Measurements from ENCODE around the gene PAPSS1. TPM values are rescaled to one million over a fixed set of nuclear protein-coding genes. Genes with fewer than 3 reads are reported as not detected.

PAPSS1 gene
- total and polyA plus RNA-seq, 2 donors = 44.7 to 62.9 TPM

- WGBS = 93% methylated on average over 3 of the region's 3 CpGs
- H3K4me1 ChIP-seq (ENCODE audit: insufficient read depth) = no peaks in the 10 kb centered on the region
- H3K36me3 ChIP-seq (ENCODE audit: insufficient read depth) = no peaks in the 10 kb centered on the region
- DNase-seq (ENCODE audit: extremely low spot score) = no peak
- H3K27ac ChIP-seq (ENCODE audit: low read depth) = no peak overlapping the region
- no peak overlapping the region for H3K4me3 ChIP-seq (ENCODE audit: low read depth, low read length)
Observed at GRCh38 chr4:107616838-107617389, 103.1 kb downstream of the PAPSS1 start.

GRCh38 chr4:107615809-107616208 lies 104.2 kb downstream of the PAPSS1 start:
- 94% methylated on average over 1 of the region's 1 CpG for WGBS
- H3K4me3 ChIP-seq (ENCODE audit: low read depth, low read length) = no peak overlapping the region
- no peak for DNase-seq (ENCODE audit: extremely low spot score)
- H3K27ac ChIP-seq (ENCODE audit: low read depth) = no peak overlapping the region
- H3K4me1 ChIP-seq (ENCODE audit: insufficient read depth) = no peaks in the 10 kb centered on the region
- H3K36me3 ChIP-seq (ENCODE audit: insufficient read depth) = no peaks in the 10 kb centered on the region

DNA sequence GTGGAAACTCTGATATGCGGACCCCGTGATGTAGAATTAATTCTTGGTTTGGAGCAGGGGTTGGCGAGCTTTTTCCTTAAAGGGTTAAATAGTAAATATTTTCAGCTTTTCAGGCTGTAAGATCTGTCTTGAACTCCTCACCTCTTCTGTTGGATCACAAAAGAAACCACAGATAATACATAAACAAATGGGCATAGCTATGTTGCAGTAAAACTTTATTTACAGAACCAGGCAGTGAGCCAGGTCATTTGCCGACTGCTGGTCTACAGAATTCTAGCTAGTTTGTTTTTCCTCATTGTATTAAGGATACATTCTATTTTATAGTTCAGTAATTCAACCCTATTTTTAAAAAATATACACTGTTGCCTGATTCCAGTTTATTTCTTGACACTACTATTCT lies 116.6 kb downstream of the PAPSS1 start:
- no peak for DNase-seq (ENCODE audit: extremely low spot score)
- Histone ChIP-seq H3K27ac (ENCODE audit: low read depth) (no peak overlapping the region), H3K4me3 (ENCODE audit: low read depth, low read length) (no peak overlapping the region), H3K36me3 (ENCODE audit: insufficient read depth) (no peaks in the 10 kb centered on the region), H3K4me1 (ENCODE audit: insufficient read depth) (no peaks in the 10 kb centered on the region)
- 34% methylated on average over 4 of the region's 4 CpGs for whole genome bisulfite sequencing

DNA sequence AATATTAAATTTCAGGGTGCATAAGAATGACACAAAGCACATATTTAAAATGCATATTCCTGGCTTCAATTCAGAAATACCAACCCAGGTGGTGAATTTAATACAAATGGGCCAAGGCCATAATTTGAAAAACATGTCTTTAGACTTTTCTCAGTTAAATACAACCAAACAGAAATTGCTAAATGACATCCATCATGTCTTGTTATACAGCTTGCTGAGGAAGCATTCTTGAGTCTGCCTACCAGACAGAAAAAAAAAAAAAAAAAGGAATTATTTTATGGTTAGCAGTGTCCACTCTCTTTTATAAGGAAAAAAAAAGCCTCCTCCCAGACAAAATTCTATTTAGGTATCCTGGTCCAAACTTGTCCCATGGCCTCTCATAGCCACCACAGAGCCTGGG lies 119.1 kb downstream of the PAPSS1 start:
- DNase-seq (ENCODE audit: extremely low spot score) = no peak
- no peak overlapping the region for H3K27ac ChIP-seq (ENCODE audit: low read depth)

DNA sequence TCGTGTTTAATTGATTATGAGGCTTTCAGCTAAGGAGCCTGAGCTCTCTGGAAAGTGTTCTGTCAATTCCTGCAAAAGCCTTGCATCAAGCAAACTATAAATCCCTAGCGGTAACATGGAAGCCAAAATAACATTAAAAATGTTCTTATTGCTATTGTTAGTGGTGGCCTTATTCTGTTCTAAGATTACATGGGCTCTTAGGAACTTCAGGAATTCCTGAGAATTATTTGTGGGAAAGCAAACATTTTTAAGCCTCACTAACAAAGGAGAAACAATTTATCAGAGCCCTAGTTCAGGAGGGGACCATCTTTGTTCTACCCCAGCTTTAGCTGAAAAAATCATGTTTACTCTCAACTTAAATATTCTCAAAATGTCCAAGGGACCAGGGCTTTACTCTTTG lies 119.6 kb downstream of the PAPSS1 start:
- DNase-seq (ENCODE audit: extremely low spot score) = no peak
- 30% methylated on average over 2 of the region's 2 CpGs for WGBS
- no peaks in the 10 kb centered on the region for H3K36me3 ChIP-seq (ENCODE audit: insufficient read depth)
- H3K27ac ChIP-seq (ENCODE audit: low read depth) = no peak overlapping the region
- H3K4me1 ChIP-seq (ENCODE audit: insufficient read depth) = no peaks in the 10 kb centered on the region
- no peak overlapping the region for H3K4me3 ChIP-seq (ENCODE audit: low read depth, low read length)

More for the DNA sequence above, 119.1 kb downstream of the PAPSS1 start:
- Histone ChIP-seq H3K36me3 (ENCODE audit: insufficient read depth) (no peaks in the 10 kb centered on the region), H3K4me3 (ENCODE audit: low read depth, low read length) (no peak overlapping the region), H3K4me1 (ENCODE audit: insufficient read depth) (no peaks in the 10 kb centered on the region)

GRCh38 chr4:107599841-107600240 lies 120.2 kb downstream of the PAPSS1 start:
- Histone ChIP-seq H3K36me3 (ENCODE audit: insufficient read depth) (no peaks in the 10 kb centered on the region), H3K27ac (ENCODE audit: low read depth) (no peak overlapping the region), H3K4me3 (ENCODE audit: low read depth, low read length) (no peak overlapping the region), H3K4me1 (ENCODE audit: insufficient read depth) (no peaks in the 10 kb centered on the region)
- no peak for DNase-seq (ENCODE audit: extremely low spot score)
- WGBS = 44% methylated on average over 3 of the region's 3 CpGs

- no peaks in the 10 kb centered on the region for H3K4me1 ChIP-seq (ENCODE audit: insufficient read depth)
Observed at GRCh38 chr4:107593230-107593629, 126.8 kb downstream of the PAPSS1 start.

GRCh38 chr4:107592519-107592918 lies 127.5 kb downstream of the PAPSS1 start:
- Histone ChIP-seq H3K4me1 (ENCODE audit: insufficient read depth) (no peaks in the 10 kb centered on the region), H3K36me3 (ENCODE audit: insufficient read depth) (no peaks in the 10 kb centered on the region), H3K4me3 (ENCODE audit: low read depth, low read length) (no peak overlapping the region), H3K27ac (ENCODE audit: low read depth) (no peak overlapping the region)
- no peak for DNase-seq (ENCODE audit: extremely low spot score)
- WGBS = 28% methylated on average over 2 of the region's 2 CpGs

More at GRCh38 chr4:107593230-107593629, 126.8 kb downstream of the PAPSS1 start:
- no peaks in the 10 kb centered on the region for H3K36me3 ChIP-seq (ENCODE audit: insufficient read depth)
- WGBS = 64% methylated on average over 1 of the region's 1 CpG
- no peak for DNase-seq (ENCODE audit: extremely low spot score)
- H3K27ac ChIP-seq (ENCODE audit: low read depth) = no peak overlapping the region
- H3K4me3 ChIP-seq (ENCODE audit: low read depth, low read length) = no peak overlapping the region

DNA sequence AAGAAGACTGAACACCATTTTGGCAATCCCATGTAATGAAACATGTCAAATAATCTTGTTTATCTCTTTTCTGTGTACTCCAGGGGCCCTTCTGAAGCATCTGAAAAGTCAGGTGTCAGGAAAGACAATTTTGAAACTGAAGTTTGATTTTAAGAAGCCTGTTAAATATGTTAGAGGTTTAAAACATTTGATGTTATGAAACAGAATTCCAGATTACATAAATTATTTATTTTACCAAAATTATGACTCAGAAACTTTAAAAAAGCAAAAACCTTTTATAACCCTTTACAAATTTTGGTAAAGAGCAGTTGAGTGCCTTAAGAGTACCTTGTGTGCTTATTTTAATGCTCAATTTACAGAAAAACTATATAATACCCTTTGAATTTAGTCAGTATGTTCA lies 130.8 kb downstream of the PAPSS1 start:
- Histone ChIP-seq H3K27ac (ENCODE audit: low read depth) (no peak overlapping the region), H3K36me3 (ENCODE audit: insufficient read depth) (no peaks in the 10 kb centered on the region), H3K4me1 (ENCODE audit: insufficient read depth) (no peaks in the 10 kb centered on the region), H3K4me3 (ENCODE audit: low read depth, low read length) (no peak overlapping the region)
- no peak for DNase-seq (ENCODE audit: extremely low spot score)

GRCh38 chr4:107586371-107586770 lies 133.7 kb downstream of the PAPSS1 start:
- H3K4me3 ChIP-seq (ENCODE audit: low read depth, low read length) = no peak overlapping the region
- no peaks in the 10 kb centered on the region for H3K36me3 ChIP-seq (ENCODE audit: insufficient read depth)
- 69% methylated on average over 4 of the region's 4 CpGs for WGBS
- H3K4me1 ChIP-seq (ENCODE audit: insufficient read depth) = no peaks in the 10 kb centered on the region
- no peak overlapping the region for H3K27ac ChIP-seq (ENCODE audit: low read depth)
- DNase-seq (ENCODE audit: extremely low spot score) = no peak

GRCh38 chr4:107579099-107579498 lies 140.9 kb downstream of the PAPSS1 start:
- 89% methylated on average over 13 of the region's 13 CpGs for WGBS
- no peaks in the 10 kb centered on the region for H3K36me3 ChIP-seq (ENCODE audit: insufficient read depth)
- no peak for DNase-seq (ENCODE audit: extremely low spot score)

GRCh38 chr4:107578321-107578720 lies 141.7 kb downstream of the PAPSS1 start:
- no peaks in the 10 kb centered on the region for H3K4me1 ChIP-seq (ENCODE audit: insufficient read depth)
- H3K36me3 ChIP-seq (ENCODE audit: insufficient read depth) = no peaks in the 10 kb centered on the region
- WGBS = 58% methylated on average over 2 of the region's 2 CpGs
- no peak overlapping the region for H3K4me3 ChIP-seq (ENCODE audit: low read depth, low read length)
- no peak for DNase-seq (ENCODE audit: extremely low spot score)
- H3K27ac ChIP-seq (ENCODE audit: low read depth) = no peak overlapping the region

More at GRCh38 chr4:107579099-107579498, 140.9 kb downstream of the PAPSS1 start:
- Histone ChIP-seq H3K4me3 (ENCODE audit: low read depth, low read length) (no peak overlapping the region), H3K4me1 (ENCODE audit: insufficient read depth) (no peaks in the 10 kb centered on the region), H3K27ac (ENCODE audit: low read depth) (no peak overlapping the region)

GRCh38 chr4:107577743-107578142 lies 142.3 kb downstream of the PAPSS1 start:
- no peak for DNase-seq (ENCODE audit: extremely low spot score)
- no peak overlapping the region for H3K4me3 ChIP-seq (ENCODE audit: low read depth, low read length)
- 42% methylated on average over 3 of the region's 3 CpGs for WGBS
- no peak overlapping the region for H3K27ac ChIP-seq (ENCODE audit: low read depth)
- no peaks in the 10 kb centered on the region for H3K4me1 ChIP-seq (ENCODE audit: insufficient read depth)
- no peaks in the 10 kb centered on the region for H3K36me3 ChIP-seq (ENCODE audit: insufficient read depth)

- Histone ChIP-seq H3K27ac (ENCODE audit: low read depth) (no peak overlapping the region), H3K4me1 (ENCODE audit: insufficient read depth) (no peaks in the 10 kb centered on the region), H3K4me3 (ENCODE audit: low read depth, low read length) (no peak overlapping the region), H3K36me3 (ENCODE audit: insufficient read depth) (no peaks in the 10 kb centered on the region)
- no peak for DNase-seq (ENCODE audit: extremely low spot score)
- 93% methylated on average over 10 of the region's 10 CpGs for WGBS
Observed at GRCh38 chr4:107575243-107575642, 144.8 kb downstream of the PAPSS1 start.

DNA sequence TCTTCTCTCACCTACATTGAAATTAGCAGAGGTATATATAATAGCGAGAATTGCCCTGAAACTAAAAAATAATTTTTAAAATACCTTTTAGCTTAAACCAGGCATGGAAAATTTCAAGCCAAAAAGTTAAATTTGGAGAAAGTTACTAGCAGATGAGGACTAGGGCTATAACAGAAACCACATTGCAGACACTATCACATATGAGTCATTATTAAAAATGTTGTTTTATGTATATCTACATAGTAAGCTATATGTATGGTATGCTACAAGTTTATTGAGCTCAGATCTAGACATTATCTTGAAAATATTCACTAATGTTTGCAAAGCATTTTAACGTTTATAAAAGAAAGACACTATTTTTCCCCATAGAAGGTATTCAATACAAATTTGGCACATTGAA lies 147.8 kb downstream of the PAPSS1 start:
- no peak overlapping the region for H3K27ac ChIP-seq (ENCODE audit: low read depth)
- DNase-seq (ENCODE audit: extremely low spot score) = no peak
- no peaks in the 10 kb centered on the region for H3K4me1 ChIP-seq (ENCODE audit: insufficient read depth)
- 62% methylated on average over 2 of the region's 2 CpGs for WGBS
- no peak overlapping the region for H3K4me3 ChIP-seq (ENCODE audit: low read depth, low read length)
- no peaks in the 10 kb centered on the region for H3K36me3 ChIP-seq (ENCODE audit: insufficient read depth)

Measured in urinary bladder (tissue), 4 donors.